GM10266 (cell line): ENCODE measurements around the gene CYP2A13.
"Not testable (repeated sequence)": the region's sequence is repeated elsewhere in the genome, so short reads cannot be mapped to it uniquely, and the experiment has no call there.

ENCODE experiments used
- DNase-seq: peaks from one replicate; pipeline ENCODE4 v3.0.0; 2012; ENCODE audit errors: extremely low spot score
- TF ChIP-seq, protein P1 (sequence below): IDR thresholded peaks from 2 replicates; pipeline ENCODE4 v1.5.1; 2012; ENCODE audit warnings: mild to moderate bottlenecking, low read depth; ENCODE audit not compliant: control insufficient read depth, insufficient read depth; ENCODE audit errors: missing control alignments

Gene CYP2A13, protein sequence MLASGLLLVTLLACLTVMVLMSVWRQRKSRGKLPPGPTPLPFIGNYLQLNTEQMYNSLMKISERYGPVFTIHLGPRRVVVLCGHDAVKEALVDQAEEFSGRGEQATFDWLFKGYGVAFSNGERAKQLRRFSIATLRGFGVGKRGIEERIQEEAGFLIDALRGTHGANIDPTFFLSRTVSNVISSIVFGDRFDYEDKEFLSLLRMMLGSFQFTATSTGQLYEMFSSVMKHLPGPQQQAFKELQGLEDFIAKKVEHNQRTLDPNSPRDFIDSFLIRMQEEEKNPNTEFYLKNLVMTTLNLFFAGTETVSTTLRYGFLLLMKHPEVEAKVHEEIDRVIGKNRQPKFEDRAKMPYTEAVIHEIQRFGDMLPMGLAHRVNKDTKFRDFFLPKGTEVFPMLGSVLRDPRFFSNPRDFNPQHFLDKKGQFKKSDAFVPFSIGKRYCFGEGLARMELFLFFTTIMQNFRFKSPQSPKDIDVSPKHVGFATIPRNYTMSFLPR

DNA sequence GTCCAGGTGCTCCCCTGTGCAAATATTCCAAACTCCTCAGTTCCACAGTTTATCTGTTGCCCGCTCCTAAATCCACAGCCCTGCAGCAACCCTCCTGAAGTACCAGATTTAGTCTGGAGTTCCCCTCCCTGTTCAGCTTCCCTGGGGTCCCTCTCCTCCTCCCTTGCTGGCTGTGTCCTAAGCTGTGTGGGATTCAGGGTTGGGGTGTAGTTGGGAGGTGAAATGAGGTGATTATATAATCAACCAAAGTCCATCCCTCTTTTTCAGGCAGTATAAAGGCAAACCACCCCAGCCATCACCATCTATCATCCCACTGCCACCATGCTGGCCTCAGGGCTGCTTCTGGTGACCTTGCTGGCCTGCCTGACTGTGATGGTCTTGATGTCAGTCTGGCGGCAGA, at the start of gene CYP2A13:
Gene CYP2A13, plus strand, starts transcription at position 301 of the 400 bp plus-strand sequence. Its CDS starts 21 bp downstream, at position 322.
- TF ChIP-seq, protein P1, sequence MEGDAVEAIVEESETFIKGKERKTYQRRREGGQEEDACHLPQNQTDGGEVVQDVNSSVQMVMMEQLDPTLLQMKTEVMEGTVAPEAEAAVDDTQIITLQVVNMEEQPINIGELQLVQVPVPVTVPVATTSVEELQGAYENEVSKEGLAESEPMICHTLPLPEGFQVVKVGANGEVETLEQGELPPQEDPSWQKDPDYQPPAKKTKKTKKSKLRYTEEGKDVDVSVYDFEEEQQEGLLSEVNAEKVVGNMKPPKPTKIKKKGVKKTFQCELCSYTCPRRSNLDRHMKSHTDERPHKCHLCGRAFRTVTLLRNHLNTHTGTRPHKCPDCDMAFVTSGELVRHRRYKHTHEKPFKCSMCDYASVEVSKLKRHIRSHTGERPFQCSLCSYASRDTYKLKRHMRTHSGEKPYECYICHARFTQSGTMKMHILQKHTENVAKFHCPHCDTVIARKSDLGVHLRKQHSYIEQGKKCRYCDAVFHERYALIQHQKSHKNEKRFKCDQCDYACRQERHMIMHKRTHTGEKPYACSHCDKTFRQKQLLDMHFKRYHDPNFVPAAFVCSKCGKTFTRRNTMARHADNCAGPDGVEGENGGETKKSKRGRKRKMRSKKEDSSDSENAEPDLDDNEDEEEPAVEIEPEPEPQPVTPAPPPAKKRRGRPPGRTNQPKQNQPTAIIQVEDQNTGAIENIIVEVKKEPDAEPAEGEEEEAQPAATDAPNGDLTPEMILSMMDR: no peak
- DNase-seq: no peak

- TF ChIP-seq, protein P1: no peak
- no peak for DNase-seq
These were observed 48.4 kb upstream of the CYP2A13 start for GRCh38 chr19:41039806-41040205.

DNA sequence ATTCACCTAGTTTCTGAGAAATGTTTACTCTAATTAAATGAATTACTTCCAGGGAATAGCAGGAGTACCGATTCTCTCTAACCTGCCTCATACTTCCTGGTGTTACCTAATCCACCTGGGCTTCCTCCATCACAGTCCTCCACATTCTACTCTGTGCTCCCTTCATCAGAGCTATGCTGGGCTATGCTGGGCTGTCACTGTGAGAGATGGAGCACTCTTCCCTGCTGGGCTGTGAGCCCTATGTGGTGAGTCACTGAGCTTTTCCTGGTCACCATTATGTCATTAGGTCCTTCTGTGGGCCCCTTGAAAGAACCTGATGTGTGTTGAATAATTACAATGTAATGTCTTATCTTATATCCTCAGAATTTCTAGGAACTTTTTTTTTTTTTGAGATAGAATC, 43.2 kb upstream of the CYP2A13 start:
- DNase-seq: not testable (repeated sequence)

DNA sequence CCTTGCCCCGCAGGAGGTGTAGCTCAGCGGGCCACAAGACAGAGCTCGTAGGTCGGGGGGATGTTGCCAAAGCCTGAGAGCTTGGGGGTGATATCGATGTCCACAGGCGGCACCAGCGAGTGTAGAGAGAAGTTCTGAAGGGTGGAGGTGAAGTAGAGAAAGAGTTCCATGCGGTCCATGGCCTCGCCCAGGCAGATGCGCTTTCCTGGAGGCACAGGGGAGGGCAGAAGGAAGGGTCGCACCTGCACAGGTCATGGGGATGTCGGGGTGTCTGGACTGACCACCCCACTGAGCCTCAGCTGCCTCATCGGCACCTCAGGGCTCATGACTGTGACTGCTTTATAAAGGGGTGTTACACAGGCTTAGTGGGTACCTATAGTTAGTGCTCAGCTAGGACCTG, 37.8 kb upstream of the CYP2A13 start:
- TF ChIP-seq, protein P1: no peak
- no peak for DNase-seq

- not testable (repeated sequence) for DNase-seq
These were observed 36.1 kb upstream of the CYP2A13 start for GRCh38 chr19:41052162-41052561.

DNA sequence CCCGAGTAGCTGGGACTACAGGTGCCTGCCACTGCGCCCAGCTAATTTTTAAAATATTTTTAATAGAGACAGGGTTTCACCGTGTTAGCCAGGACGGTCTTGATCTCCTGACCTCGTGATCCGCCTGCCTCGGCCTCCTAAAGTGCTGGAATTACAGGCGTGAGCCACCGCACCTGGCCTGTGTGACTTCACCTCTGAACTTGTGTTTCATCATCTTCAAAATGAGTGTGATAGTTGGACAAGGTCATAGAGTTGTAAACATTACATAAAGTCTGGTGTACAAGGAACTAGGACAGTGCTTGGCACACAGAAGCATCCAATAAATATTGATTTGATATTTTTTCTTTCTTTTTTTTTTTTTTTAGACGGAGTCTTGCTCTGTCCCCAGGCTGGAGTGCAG, 34.9 kb upstream of the CYP2A13 start:
- DNase-seq: not testable (repeated sequence)

- no peak for DNase-seq
- TF ChIP-seq, protein P1: no peak
These were observed 23.2 kb upstream of the CYP2A13 start for GRCh38 chr19:41064974-41065569.

- no peak for DNase-seq
- TF ChIP-seq, protein P1: no peak
These were observed 12.0 kb upstream of the CYP2A13 start for GRCh38 chr19:41076286-41076685.
